ENCODE data around the gene MAPK10. TPM values are rescaled to one million over a fixed set of nuclear protein-coding genes. Genes with fewer than 3 reads are reported as not detected.

The MAPK10 gene
- total and polyA plus RNA-seq, 2 experiments from 2014 or later: 3.6 to 8.1 TPM

DNA sequence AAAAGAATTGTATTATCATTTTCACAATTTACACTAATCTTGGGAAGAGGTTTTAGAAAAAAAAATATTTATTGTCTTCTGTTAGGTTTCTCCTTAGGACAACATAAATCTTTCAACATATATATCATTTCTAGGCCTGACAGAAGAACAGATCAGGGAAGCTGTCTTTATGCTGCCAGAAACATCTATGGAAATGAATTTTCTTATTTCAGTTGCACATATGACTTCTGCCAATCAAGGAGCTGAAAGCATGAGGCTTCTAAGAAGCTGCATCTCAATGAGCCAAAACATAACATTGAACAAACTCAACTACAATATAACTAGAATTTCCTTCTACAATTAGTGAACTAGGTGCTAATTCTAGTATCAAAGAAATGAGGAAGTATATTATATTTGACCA is 258.4 kb downstream of the MAPK10 start:
- H3K27me3 ChIP-seq (ENCODE audit: insufficient read depth): no peaks in the 10 kb centered on the region
- H2AFZ ChIP-seq: no peak overlapping the region
- no peaks in the 10 kb centered on the region for H3K79me2 ChIP-seq (replicated peaks; ENCODE audit: insufficient read depth)
- H3K27ac ChIP-seq (ENCODE audit: low read depth): no peak overlapping the region
- H3K36me3 ChIP-seq (ENCODE audit: insufficient read depth): no peaks in the 10 kb centered on the region
- no peaks in the 10 kb centered on the region for H3K9me3 Mint-ChIP-seq
- H3K27me3 Mint-ChIP-seq (ENCODE audit: insufficient read depth, low read depth, poor library complexity): no peaks in the 10 kb centered on the region
- no peaks in the 10 kb centered on the region for H3F3A ChIP-seq (replicated peaks; ENCODE audit: low read depth)
- H3K4me1 ChIP-seq (ENCODE audit: insufficient read depth): 0 out of 2 replicates have a peak, but pooled peaks cover 8% of the 10 kb centered on the region
- H3K4me1 Mint-ChIP-seq: peaks cover 11% of the 10 kb centered on the region; the same call in 2 of the 3 replicates
- H3K4me3 ChIP-seq: no peak overlapping the region
- H3K4me2 ChIP-seq: no peak overlapping the region
- no peak for ATAC-seq
- no peak for DNase-seq (ENCODE audit: low spot score)
- no peak overlapping the region for H3K27ac Mint-ChIP-seq
- H3K4me3 Mint-ChIP-seq: no peak overlapping the region
- H4K20me1 ChIP-seq (replicated peaks; ENCODE audit: insufficient read depth): no peaks in the 10 kb centered on the region
- no peak for TF ChIP-seq STAT1 (IDR thresholded peaks at IDR 0.05; ENCODE audit: unreplicated experiment)
- TF ChIP-seq NANOG (IDR thresholded peaks at IDR 0.05; ENCODE audit: borderline replicate concordance): no peak
- no peak for TF ChIP-seq ZNF114 (CRISPR knock-in tag; IDR thresholded peaks at IDR 0.05)
- TF ChIP-seq, protein P1, sequence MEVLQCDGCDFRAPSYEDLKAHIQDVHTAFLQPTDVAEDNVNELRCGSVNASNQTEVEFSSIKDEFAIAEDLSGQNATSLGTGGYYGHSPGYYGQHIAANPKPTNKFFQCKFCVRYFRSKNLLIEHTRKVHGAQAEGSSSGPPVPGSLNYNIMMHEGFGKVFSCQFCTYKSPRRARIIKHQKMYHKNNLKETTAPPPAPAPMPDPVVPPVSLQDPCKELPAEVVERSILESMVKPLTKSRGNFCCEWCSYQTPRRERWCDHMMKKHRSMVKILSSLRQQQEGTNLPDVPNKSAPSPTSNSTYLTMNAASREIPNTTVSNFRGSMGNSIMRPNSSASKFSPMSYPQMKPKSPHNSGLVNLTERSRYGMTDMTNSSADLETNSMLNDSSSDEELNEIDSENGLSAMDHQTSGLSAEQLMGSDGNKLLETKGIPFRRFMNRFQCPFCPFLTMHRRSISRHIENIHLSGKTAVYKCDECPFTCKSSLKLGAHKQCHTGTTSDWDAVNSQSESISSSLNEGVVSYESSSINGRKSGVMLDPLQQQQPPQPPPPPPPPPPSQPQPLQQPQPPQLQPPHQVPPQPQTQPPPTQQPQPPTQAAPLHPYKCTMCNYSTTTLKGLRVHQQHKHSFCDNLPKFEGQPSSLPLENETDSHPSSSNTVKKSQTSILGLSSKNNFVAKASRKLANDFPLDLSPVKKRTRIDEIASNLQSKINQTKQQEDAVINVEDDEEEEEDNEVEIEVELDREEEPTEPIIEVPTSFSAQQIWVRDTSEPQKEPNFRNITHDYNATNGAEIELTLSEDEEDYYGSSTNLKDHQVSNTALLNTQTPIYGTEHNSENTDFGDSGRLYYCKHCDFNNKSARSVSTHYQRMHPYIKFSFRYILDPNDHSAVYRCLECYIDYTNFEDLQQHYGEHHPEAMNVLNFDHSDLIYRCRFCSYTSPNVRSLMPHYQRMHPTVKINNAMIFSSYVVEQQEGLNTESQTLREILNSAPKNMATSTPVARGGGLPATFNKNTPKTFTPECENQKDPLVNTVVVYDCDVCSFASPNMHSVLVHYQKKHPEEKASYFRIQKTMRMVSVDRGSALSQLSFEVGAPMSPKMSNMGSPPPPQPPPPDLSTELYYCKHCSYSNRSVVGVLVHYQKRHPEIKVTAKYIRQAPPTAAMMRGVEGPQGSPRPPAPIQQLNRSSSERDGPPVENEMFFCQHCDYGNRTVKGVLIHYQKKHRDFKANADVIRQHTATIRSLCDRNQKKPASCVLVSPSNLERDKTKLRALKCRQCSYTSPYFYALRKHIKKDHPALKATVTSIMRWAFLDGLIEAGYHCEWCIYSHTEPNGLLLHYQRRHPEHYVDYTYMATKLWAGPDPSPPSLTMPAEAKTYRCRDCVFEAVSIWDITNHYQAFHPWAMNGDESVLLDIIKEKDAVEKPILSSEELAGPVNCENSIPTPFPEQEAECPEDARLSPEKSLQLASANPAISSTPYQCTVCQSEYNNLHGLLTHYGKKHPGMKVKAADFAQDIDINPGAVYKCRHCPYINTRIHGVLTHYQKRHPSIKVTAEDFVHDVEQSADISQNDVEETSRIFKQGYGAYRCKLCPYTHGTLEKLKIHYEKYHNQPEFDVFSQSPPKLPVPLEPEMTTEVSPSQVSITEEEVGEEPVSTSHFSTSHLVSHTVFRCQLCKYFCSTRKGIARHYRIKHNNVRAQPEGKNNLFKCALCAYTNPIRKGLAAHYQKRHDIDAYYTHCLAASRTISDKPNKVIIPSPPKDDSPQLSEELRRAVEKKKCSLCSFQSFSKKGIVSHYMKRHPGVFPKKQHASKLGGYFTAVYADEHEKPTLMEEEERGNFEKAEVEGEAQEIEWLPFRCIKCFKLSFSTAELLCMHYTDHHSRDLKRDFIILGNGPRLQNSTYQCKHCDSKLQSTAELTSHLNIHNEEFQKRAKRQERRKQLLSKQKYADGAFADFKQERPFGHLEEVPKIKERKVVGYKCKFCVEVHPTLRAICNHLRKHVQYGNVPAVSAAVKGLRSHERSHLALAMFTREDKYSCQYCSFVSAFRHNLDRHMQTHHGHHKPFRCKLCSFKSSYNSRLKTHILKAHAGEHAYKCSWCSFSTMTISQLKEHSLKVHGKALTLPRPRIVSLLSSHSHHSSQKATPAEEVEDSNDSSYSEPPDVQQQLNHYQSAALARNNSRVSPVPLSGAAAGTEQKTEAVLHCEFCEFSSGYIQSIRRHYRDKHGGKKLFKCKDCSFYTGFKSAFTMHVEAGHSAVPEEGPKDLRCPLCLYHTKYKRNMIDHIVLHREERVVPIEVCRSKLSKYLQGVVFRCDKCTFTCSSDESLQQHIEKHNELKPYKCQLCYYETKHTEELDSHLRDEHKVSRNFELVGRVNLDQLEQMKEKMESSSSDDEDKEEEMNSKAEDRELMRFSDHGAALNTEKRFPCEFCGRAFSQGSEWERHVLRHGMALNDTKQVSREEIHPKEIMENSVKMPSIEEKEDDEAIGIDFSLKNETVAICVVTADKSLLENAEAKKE (CRISPR knock-in tag; IDR thresholded peaks at IDR 0.05): no peak
- TF ChIP-seq EZH2phosphoT487 (IDR thresholded peaks at IDR 0.05; ENCODE audit: unreplicated experiment): no peak
- no peak for TF ChIP-seq JUNB (IDR thresholded peaks at IDR 0.05; ENCODE audit: unreplicated experiment)
- TF ChIP-seq, protein P2, sequence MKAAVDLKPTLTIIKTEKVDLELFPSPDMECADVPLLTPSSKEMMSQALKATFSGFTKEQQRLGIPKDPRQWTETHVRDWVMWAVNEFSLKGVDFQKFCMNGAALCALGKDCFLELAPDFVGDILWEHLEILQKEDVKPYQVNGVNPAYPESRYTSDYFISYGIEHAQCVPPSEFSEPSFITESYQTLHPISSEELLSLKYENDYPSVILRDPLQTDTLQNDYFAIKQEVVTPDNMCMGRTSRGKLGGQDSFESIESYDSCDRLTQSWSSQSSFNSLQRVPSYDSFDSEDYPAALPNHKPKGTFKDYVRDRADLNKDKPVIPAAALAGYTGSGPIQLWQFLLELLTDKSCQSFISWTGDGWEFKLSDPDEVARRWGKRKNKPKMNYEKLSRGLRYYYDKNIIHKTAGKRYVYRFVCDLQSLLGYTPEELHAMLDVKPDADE (IDR thresholded peaks at IDR 0.05): no peak
- TF ChIP-seq, protein P3, sequence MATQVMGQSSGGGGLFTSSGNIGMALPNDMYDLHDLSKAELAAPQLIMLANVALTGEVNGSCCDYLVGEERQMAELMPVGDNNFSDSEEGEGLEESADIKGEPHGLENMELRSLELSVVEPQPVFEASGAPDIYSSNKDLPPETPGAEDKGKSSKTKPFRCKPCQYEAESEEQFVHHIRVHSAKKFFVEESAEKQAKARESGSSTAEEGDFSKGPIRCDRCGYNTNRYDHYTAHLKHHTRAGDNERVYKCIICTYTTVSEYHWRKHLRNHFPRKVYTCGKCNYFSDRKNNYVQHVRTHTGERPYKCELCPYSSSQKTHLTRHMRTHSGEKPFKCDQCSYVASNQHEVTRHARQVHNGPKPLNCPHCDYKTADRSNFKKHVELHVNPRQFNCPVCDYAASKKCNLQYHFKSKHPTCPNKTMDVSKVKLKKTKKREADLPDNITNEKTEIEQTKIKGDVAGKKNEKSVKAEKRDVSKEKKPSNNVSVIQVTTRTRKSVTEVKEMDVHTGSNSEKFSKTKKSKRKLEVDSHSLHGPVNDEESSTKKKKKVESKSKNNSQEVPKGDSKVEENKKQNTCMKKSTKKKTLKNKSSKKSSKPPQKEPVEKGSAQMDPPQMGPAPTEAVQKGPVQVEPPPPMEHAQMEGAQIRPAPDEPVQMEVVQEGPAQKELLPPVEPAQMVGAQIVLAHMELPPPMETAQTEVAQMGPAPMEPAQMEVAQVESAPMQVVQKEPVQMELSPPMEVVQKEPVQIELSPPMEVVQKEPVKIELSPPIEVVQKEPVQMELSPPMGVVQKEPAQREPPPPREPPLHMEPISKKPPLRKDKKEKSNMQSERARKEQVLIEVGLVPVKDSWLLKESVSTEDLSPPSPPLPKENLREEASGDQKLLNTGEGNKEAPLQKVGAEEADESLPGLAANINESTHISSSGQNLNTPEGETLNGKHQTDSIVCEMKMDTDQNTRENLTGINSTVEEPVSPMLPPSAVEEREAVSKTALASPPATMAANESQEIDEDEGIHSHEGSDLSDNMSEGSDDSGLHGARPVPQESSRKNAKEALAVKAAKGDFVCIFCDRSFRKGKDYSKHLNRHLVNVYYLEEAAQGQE (IDR thresholded peaks at IDR 0.05; ENCODE audit: unreplicated experiment): no peak
- no peaks in the 10 kb centered on the region for H3K9me2 ChIP-seq (ENCODE audit: insufficient read depth)
- no peaks in the 10 kb centered on the region for H3K36me3 Mint-ChIP-seq (ENCODE audit: low read depth)

Data from GM23338 (cell line).